CD8-positive, alpha-beta memory T cell (primary cell): Measurements from ENCODE around the gene INF2. TPM values are rescaled to one million over a fixed set of nuclear protein-coding genes. Genes with fewer than 3 reads are reported as not detected.

Source experiments
- CTCF ChIA-PET: fragments of 350-600 bp; sonication (Branson Sonifier 250); formaldehyde crosslinking; loops from one replicate; lab custom pipeline; 2021; ENCODE audit warnings: antibody characterized with exemption; lab: Charles Lee
- POLR2A ChIA-PET: fragments of 350-600 bp; sonication (Branson Sonifier 250); formaldehyde crosslinking; loops from one replicate; lab custom pipeline; 2021; ENCODE audit warnings: antibody characterized with exemption; lab: Charles Lee
- DNase-seq, 5 donors: peaks; one replicate each; pipeline versions ENCODE4 v3.0.0 to v3.0.0-alpha.2; 2020 to 2022; ENCODE audit warnings: mixed read lengths in 1 of 5
- H3K27ac ChIP-seq: one replicate; pipeline ENCODE4 v1.7.0; 2013; ENCODE audit warnings: low read depth, mild to moderate bottlenecking, low read length, moderate library complexity
- H3K27me3 ChIP-seq: 2 replicates; pipeline ENCODE4 v1.7.0; 2013; ENCODE audit warnings: low read length, mild to moderate bottlenecking; ENCODE audit not compliant: insufficient read depth, poor library complexity, severe bottlenecking
- H3K36me3 ChIP-seq: 2 replicates; pipeline ENCODE4 v1.7.0; 2013; ENCODE audit warnings: mild to moderate bottlenecking, low read length, moderate library complexity; ENCODE audit not compliant: insufficient read depth
- H3K4me1 ChIP-seq: 2 replicates; pipeline ENCODE4 v1.7.0; 2013; ENCODE audit warnings: mild to moderate bottlenecking, low read length, moderate library complexity; ENCODE audit not compliant: insufficient read depth
- H3K4me3 ChIP-seq: 2 replicates; pipeline ENCODE4 v1.7.0; 2013; ENCODE audit warnings: mild to moderate bottlenecking, low read length
- H3K9me3 ChIP-seq: 2 replicates; pipeline ENCODE4 v1.7.0; 2013; ENCODE audit warnings: mild to moderate bottlenecking, low read length
- H3K27ac Mint-ChIP-seq, 8 donors: one replicate each; pipeline ENCODE4 v1.8.0; 2020 to 2021; ENCODE audit warnings: mixed read lengths in 8 of 8, mild to moderate bottlenecking in 6 of 8, inconsistent platforms in 3 of 8, moderate library complexity in 3 of 8
- H3K27me3 Mint-ChIP-seq, 2 donors: one replicate each; pipeline ENCODE4 v1.8.0; 2020 to 2021; ENCODE audit warnings: mixed read lengths in 2 of 2, mild to moderate bottlenecking in 1 of 2, moderate library complexity in 1 of 2
- H3K36me3 Mint-ChIP-seq, 3 donors: one replicate each; pipeline ENCODE4 v1.8.0; 2020 to 2021; ENCODE audit warnings: mixed read lengths in 3 of 3, inconsistent platforms in 1 of 3, mild to moderate bottlenecking in 1 of 3
- H3K4me1 Mint-ChIP-seq, 3 donors: one replicate each; pipeline ENCODE4 v1.8.0; 2020 to 2021; ENCODE audit warnings: mixed read lengths in 3 of 3, inconsistent platforms in 1 of 3, mild to moderate bottlenecking in 1 of 3
- H3K4me3 Mint-ChIP-seq, 7 donors: one replicate each; pipeline ENCODE4 v1.8.0; 2020 to 2021; ENCODE audit warnings: mixed read lengths in 7 of 7, mild to moderate bottlenecking in 6 of 7, moderate library complexity in 4 of 7, inconsistent platforms in 2 of 7
- H3K9me3 Mint-ChIP-seq, 5 donors: one replicate each; pipeline ENCODE4 v1.8.0; 2020 to 2022; ENCODE audit warnings: mixed read lengths in 5 of 5, mild to moderate bottlenecking in 3 of 5, moderate library complexity in 2 of 5, inconsistent platforms in 1 of 5
- polyA plus RNA-seq: library from polyadenylated mRNA; unstranded; fragments of 300-500 nt; fragmentation: Illumina TruSeq; gene quantifications from one replicate; pipeline ENCODE4 v1.2.3, GENCODE V29; 2021
- total RNA-seq, 2 experiments: library from RNA; stranded (reverse); gene quantifications; one replicate each; pipeline ENCODE4 v1.2.3, GENCODE V29; 2021

The INF2 gene
- total and polyA plus RNA-seq, 3 experiments from 2014 or later = 4.6 to 56.3 (median 55.9) TPM

DNA sequence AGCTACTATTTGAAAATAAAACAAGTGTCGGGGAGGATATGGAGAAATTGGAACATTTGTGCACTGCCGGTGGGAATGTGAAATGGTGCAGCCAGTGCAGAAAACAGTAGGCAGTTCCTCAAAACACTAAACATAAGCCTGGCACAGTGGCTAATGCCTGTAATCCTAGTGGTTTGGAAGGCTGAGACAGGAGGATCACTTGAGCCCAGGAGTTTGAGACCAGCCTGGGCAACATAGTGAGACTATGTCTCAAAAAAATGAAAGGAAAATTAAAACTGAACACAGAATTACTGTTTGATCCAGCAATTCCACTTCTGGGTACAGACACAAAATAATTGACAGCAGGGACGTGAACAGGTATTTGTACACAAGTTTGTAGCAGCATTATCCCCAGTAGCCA lies 76.1 kb downstream of the INF2 start:
- H3K36me3 ChIP-seq = peaks cover 5% of the 10 kb centered on the region
- Mint-ChIP-seq H3K4me1 (peaks cover 3 to 15% (median 5%) of the 10 kb centered on the region in 3 donors), H3K4me3 (no peak overlapping the region), H3K36me3 (peaks cover 5 to 26% (median 8%) of the 10 kb centered on the region in 3 donors), H3K27me3 (no peaks in the 10 kb centered on the region), H3K9me3 (peaks cover 0 to 2% (median 0%) of the 10 kb centered on the region in 5 donors), H3K27ac (peak overlapping the region in 1 of 8 donors; percentile 2)
- no peak overlapping the region for H3K4me3 ChIP-seq
- no peaks in the 10 kb centered on the region for H3K27me3 ChIP-seq
- no peaks in the 10 kb centered on the region for H3K9me3 ChIP-seq
- CTCF ChIA-PET = interaction anchor here (1.3 to 8.7 kb wide), 2 partner anchors 13 to 61 kb away, joined by 6 to 118 read pairs; partner anchors contain the start of gene SIVA1
- POLR2A ChIA-PET = no interaction called here
- H3K4me1 ChIP-seq = no peaks in the 10 kb centered on the region
- no peak for DNase-seq
- H3K27ac ChIP-seq = no peak overlapping the region

DNA sequence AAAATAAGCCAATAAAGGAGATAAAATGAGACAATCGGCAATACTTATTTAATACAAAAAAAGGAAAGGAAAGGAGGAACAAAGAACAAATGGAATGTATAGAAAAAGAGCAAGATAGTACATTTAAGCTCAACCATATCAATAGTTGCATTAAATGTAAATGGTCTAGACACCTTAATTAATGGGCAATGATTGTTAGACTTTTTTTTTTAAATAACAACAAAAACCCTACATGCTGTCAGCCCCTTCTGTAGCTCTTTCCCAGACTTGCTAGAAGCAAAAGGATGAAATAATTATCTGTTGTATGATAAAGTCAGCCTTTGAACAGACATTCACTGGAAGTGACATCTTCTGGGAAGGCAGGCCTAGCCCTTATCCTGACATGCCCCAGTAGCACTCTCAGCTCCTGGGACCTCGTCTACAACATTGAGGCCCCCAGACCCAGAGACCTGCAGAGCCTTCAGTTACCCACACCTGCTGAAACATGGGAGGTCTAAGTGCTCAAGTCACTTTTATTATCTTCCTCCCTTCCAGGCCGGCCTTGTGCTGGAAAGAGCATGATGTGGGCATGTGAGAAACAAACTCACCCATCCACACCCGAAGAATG lies 76.9 kb downstream of the INF2 start:
- H3K27ac ChIP-seq = no peak overlapping the region
- peaks cover 0 to 2% (median 0%) of the 10 kb centered on the region in 5 donors for H3K9me3 Mint-ChIP-seq
- H3K36me3 Mint-ChIP-seq = peaks cover 8 to 25% (median 11%) of the 10 kb centered on the region in 3 donors
- peaks cover 0 to 15% (median 3%) of the 10 kb centered on the region in 3 donors for H3K4me1 Mint-ChIP-seq
- H3K4me3 ChIP-seq = no peak overlapping the region
- H3K4me1 ChIP-seq = no peaks in the 10 kb centered on the region
- H3K27me3 Mint-ChIP-seq = no peaks in the 10 kb centered on the region
- H3K36me3 ChIP-seq = peaks cover 2% of the 10 kb centered on the region
- no peak for DNase-seq
- CTCF ChIA-PET = interaction anchor here (1.2 to 8.7 kb wide), 5 partner anchors 12 to 61 kb away, joined by 3 to 118 read pairs (median 4); partner anchors contain the start of gene SIVA1
- no peak overlapping the region for H3K4me3 Mint-ChIP-seq
- POLR2A ChIA-PET = no interaction called here
- no peaks in the 10 kb centered on the region for H3K27me3 ChIP-seq
- H3K9me3 ChIP-seq = no peaks in the 10 kb centered on the region
- no peak overlapping the region for H3K27ac Mint-ChIP-seq

DNA sequence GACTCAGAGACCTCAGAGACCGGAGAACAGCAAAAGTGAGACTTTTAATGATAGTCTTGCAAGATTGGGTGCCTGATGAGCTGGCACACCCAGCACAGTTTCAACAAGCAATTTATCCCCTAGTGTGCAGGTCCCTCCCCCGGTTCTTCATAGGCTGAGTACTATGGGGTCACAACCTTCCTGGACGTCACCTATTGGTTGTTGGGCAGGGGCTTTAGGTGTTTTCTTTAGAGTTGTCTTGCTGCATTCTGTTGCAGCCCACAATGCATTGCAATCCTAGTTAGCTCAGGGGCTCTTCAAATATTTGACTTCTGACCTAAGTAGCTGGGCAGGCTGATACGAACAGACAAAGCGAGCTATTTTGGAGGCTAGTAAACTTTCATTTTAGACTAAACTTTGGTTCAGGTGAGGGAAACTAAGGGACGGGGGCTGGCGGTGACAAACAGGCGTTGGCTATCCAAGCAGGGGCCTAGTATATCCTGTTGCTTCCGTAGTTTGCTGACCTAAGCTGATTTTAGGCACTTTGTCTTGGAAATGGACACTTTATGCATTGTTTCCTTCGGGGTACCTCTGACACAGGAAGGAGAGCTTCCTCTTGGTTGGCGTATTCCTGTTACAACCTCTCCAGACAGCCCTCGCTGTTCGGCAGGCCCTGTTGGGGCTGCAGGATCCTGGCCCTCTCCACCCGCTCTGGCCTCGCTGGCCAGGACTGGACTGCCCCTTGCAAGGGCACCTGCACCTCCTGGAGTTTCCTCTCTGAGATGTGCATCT lies 77.6 kb downstream of the INF2 start:
- ChIA-PET POLR2A (no interaction called here), CTCF (interaction anchor here (1.2 to 8.7 kb wide), 6 partner anchors 12 to 60 kb away, joined by 3 to 118 read pairs (median 4); partner anchors contain the start of gene SIVA1)
- H3K9me3 Mint-ChIP-seq = peaks cover 0 to 2% (median 0%) of the 10 kb centered on the region in 5 donors

DNA sequence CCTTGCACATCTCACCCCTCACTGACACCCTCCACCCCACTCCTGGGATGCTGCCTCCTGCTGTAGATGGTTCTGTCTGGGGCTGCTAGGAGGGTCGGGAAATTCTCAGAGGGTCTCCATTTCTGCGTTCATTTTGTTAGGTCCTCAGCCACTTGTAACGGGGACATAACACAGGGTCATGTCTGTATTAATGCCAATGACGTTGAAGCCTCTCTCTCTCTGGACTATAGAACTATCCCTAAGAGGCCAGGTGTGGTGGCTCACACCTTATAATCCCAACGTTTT lies 78.2 kb downstream of the INF2 start:
- Histone ChIP-seq H3K36me3 (no peaks in the 10 kb centered on the region), H3K9me3 (no peaks in the 10 kb centered on the region), H3K27ac (no peak overlapping the region), H3K27me3 (no peaks in the 10 kb centered on the region), H3K4me1 (no peaks in the 10 kb centered on the region), H3K4me3 (no peak overlapping the region)
- H3K36me3 Mint-ChIP-seq = peaks cover 6 to 29% (median 7%) of the 10 kb centered on the region in 3 donors
- H3K27ac Mint-ChIP-seq = peak overlapping the region in 1 of 8 donors; percentile 78
- ChIA-PET POLR2A (no interaction called here), CTCF (interaction anchor here (1.2 to 8.7 kb wide), 10 partner anchors 8 to 63 kb away, joined by 3 to 118 read pairs (median 6); partner anchors contain the start of genes AKT1 and SIVA1)
- no peak overlapping the region for H3K4me3 Mint-ChIP-seq
- no peaks in the 10 kb centered on the region for H3K27me3 Mint-ChIP-seq
- DNase-seq = no peak
- H3K9me3 Mint-ChIP-seq = peaks cover 0 to 2% (median 0%) of the 10 kb centered on the region in 5 donors
- peaks cover 0 to 15% (median 3%) of the 10 kb centered on the region in 3 donors for H3K4me1 Mint-ChIP-seq

More for the DNA sequence above, 77.6 kb downstream of the INF2 start:
- no peak overlapping the region for H3K4me3 Mint-ChIP-seq
- Histone ChIP-seq H3K36me3 (no peaks in the 10 kb centered on the region), H3K4me1 (no peaks in the 10 kb centered on the region), H3K27ac (no peak overlapping the region), H3K27me3 (no peaks in the 10 kb centered on the region), H3K4me3 (no peak overlapping the region), H3K9me3 (no peaks in the 10 kb centered on the region)
- H3K27ac Mint-ChIP-seq = no peak overlapping the region
- no peaks in the 10 kb centered on the region for H3K27me3 Mint-ChIP-seq
- peaks cover 8 to 28% (median 9%) of the 10 kb centered on the region in 3 donors for H3K36me3 Mint-ChIP-seq
- DNase-seq = no peak
- H3K4me1 Mint-ChIP-seq = peaks cover 0 to 15% (median 3%) of the 10 kb centered on the region in 3 donors

DNA sequence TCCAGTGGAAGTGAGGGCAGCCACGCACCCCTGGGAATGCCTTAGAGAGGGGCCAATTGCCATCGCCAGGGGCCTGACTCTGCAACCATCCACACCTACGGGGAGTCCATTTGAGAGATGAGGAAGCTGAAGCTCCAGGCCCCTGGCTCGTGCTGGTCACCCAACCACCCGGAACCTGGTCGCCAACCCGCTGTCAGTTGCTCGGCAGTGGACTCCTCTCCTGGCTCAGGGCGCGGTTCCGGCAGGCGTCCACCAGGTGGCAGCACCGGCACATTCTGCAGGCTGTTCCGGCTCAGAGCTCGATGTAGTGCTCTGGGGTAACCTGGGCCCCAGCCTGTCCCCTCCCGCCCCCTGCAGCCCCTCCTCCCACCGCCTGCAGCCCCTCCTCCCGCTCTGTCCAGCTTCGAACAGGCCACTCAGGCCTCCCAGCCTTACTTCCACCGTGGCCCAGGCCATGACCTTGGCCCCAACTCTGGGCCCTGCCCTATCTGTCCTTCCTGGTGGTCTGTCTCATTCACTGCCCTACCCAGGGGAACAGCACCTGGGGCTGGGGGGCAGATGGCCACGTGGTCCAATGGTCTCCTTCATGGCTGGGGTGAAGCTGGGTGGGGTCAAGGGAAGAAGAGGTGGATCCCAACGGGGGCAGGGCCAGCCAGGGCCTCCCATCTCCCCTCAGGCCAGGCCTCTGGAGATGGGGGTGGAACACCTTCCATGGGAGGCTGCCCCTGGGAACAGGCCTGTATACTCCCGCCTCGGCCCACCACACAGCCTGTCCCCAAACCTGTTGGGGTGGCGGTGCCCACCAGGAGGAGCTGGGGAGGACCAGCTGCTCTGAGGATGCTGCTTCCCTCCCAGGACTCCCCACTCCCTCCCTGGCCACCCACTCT lies 79.3 kb downstream of the INF2 start:
- ChIA-PET POLR2A (interaction anchor here (0.7 to 1.5 kb wide), 5 partner anchors 16 to 276 kb away, joined by 3 to 7 read pairs (median 5); partner anchors contain the start of genes SIVA1 and ZBTB42), CTCF (interaction anchor here (0.6 to 8.7 kb wide), 27 partner anchors 8 to 121 kb away, joined by 3 to 118 read pairs (median 5); partner anchors contain the start of genes AKT1, SIVA1 and ZBTB42)
- Mint-ChIP-seq H3K36me3 (peaks cover 6 to 34% (median 7%) of the 10 kb centered on the region in 3 donors), H3K4me1 (peaks cover 0 to 15% (median 3%) of the 10 kb centered on the region in 3 donors), H3K9me3 (peaks cover 0 to 2% (median 0%) of the 10 kb centered on the region in 5 donors), H3K27ac (peak overlapping the region in 3 of 8 donors; percentile 11 to 75 (median 51)), H3K27me3 (no peaks in the 10 kb centered on the region), H3K4me3 (no peak overlapping the region)
- Histone ChIP-seq H3K4me1 (no peaks in the 10 kb centered on the region), H3K27ac (no peak overlapping the region), H3K27me3 (no peaks in the 10 kb centered on the region), H3K36me3 (no peaks in the 10 kb centered on the region), H3K9me3 (no peaks in the 10 kb centered on the region), H3K4me3 (no peak overlapping the region)
- peak; percentile 80 to 91 (median 86) for DNase-seq

DNA sequence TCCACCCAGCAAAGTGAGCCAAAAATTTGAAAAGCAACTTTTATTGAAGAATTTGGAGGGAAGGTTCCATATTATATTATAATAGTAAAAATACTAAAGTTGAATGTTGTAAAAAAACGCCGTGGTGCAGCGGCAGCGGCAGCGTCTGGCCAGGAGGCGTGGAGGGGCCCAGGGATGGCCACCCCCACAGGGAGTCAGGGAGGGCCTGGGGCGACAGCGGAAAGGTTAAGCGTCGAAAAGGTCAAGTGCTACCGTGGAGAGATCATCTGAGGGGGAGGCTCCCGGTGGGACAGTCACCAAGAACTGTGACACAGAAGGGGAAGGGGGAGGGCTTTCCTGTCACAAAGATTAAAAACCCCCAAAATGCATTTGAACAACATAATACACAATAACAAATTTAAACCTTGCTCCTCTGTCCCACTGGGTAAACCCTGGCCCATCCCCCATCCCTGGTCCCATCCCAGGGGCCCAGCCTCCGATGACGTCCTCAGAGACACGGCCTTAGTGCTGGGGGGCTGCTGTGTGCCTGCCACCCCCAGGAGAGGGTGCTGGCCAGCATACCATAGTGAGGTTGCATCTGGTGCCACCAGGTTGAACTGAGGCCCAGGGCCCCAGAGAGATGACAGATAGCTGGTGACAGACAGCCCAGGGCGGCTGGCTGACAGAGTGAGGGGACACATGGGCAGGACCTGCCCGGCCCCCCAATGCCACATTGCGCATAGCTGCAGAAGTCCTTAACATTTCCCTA lies 80.1 kb downstream of the INF2 start:
- peaks cover 6 to 37% (median 7%) of the 10 kb centered on the region in 3 donors for H3K36me3 Mint-ChIP-seq
- H3K4me1 ChIP-seq = no peaks in the 10 kb centered on the region
- no peaks in the 10 kb centered on the region for H3K27me3 Mint-ChIP-seq
- peaks cover 0 to 2% (median 0%) of the 10 kb centered on the region in 5 donors for H3K9me3 Mint-ChIP-seq
- POLR2A ChIA-PET = interaction anchor here (0.8 to 1.5 kb wide), 3 partner anchors 17 to 52 kb away, joined by 3 to 7 read pairs (median 7); partner anchors contain the start of genes SIVA1 and ZBTB42
- H3K4me3 Mint-ChIP-seq = no peak overlapping the region
- H3K4me1 Mint-ChIP-seq = peaks cover 0 to 15% (median 3%) of the 10 kb centered on the region in 3 donors
- no peak overlapping the region for H3K4me3 ChIP-seq
- no peaks in the 10 kb centered on the region for H3K9me3 ChIP-seq
- CTCF ChIA-PET = interaction anchor here (1.0 to 8.7 kb wide), 10 partner anchors 8 to 102 kb away, joined by 3 to 118 read pairs (median 8); partner anchors contain the start of gene SIVA1
- no peaks in the 10 kb centered on the region for H3K27me3 ChIP-seq
- no peak for DNase-seq
- peak overlapping the region in 1 of 8 donors; percentile 56 for H3K27ac Mint-ChIP-seq
- H3K36me3 ChIP-seq = no peaks in the 10 kb centered on the region
- H3K27ac ChIP-seq = no peak overlapping the region
